Measurements from ENCODE around the gene CCR5. TPM values are rescaled to one million over a fixed set of nuclear protein-coding genes. Genes with fewer than 3 reads are reported as not detected.

CCR5 gene
- total RNA-seq, 1 donor from 2014 or later = not detected

Other genes starting within 250 kb of the CCR5 start
- 0.49 TPM for gene CCR1, start 162.6 kb upstream of the CCR5 start, total RNA-seq
- not detected for gene CCR3, start 128.5 kb upstream of the CCR5 start, total RNA-seq
- gene CCR2, start 16.8 kb upstream of the CCR5 start, total RNA-seq = 0.25 TPM
- gene CCRL2, start 36.3 kb downstream of the CCR5 start, total RNA-seq = 0.25 TPM
- gene LTF, start 94.0 kb downstream of the CCR5 start, total RNA-seq = 3.0 TPM
- gene RTP3, start 127.0 kb downstream of the CCR5 start, total RNA-seq = not detected
- 2.5 TPM for gene LRRC2, start 195.4 kb downstream of the CCR5 start, total RNA-seq
- gene FAM240A, start 241.6 kb downstream of the CCR5 start, total RNA-seq = not detected

Data from temporal lobe (tissue), 1 donor.